Measurements from ENCODE around the gene PON1.

Gene PON1

DNA sequence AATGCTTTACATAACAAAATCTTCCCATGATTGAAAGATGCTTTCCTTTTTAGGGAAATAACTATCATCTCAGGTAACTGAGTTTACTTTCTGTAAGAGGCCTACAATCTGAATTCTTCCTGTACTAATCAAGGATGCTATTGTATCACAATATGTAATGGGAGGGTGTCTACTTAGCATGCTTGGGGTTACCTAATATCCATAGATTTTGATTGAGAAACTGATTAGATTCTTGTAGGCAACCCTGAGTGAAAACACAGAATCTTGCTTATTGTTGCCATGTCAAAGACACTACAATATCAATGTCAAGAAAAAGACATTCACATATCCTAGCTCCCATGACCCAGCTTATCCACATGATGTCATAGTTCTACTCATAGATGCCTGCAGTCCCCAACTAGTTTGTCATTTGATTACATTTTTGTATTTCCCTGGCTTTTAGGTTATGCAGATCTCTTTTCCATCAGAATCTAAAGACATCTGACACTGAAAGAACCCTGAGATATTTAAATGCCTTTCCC lies 62.4 kb downstream of the PON1 start:
- in situ Hi-C loops (cut with MboI; ENCODE audit: low sequenced_read_pairs) = no loop called here

DNA sequence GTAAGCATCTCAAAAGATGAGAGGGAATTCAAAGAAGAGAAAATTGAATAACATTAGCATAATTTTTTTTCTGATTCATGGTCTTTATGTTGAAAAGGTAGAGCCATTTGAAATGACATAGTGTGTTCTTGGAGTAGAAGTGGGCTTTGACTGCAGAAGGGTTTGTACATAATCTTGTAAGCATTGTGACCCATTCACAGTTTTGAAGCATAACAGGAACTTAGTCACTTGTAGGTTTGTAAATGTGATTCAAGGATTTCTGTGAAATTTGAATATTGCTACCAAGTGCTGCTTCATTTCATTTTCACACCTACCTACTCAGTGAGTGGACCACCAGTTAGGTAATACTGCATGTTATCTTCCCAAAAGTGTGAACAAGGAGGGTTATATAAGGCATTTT lies 68.6 kb downstream of the PON1 start:
- in situ Hi-C loops (cut with MboI; ENCODE audit: low sequenced_read_pairs) = no loop called here

DNA sequence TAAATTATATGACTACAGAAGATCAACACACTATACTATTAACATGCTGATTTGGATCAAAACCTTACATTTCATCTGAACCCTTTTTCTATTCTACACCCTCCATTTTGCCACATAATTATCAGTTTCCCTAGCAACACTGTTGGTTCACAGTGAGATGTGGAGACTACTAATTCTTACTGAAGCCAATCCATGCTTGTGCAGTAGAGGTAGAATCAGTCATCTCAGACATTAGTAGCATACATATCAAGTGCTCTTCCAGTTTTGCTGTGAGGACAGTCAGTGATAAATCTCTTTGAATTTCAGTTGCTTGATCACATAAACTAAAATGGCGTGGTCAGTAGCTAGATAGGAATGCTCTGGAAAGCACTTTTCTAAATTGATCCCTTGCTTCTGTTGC lies 70.3 kb downstream of the PON1 start:
- in situ Hi-C loops (cut with MboI; ENCODE audit: low sequenced_read_pairs) = no loop called here

DNA sequence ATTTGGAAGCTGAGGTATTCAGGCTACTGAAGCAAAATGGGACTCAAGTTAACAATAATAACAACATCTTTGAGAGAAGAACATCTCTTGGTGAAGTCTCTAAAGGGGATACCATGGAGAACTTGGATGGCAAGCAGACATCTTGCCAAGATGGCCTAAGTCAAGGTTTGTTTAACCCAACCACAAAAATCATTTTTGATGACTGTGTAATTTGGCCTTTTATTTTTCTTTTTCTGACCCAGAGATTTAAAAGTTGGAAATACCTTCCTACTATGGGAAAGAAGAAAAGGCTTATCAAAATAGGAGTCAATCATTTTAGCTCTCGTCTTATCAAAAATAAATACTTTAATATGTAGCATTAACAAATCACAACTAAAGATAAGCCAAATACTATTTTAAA lies 72.4 kb downstream of the PON1 start:
- in situ Hi-C loops (cut with MboI; ENCODE audit: low sequenced_read_pairs) = no loop called here

DNA sequence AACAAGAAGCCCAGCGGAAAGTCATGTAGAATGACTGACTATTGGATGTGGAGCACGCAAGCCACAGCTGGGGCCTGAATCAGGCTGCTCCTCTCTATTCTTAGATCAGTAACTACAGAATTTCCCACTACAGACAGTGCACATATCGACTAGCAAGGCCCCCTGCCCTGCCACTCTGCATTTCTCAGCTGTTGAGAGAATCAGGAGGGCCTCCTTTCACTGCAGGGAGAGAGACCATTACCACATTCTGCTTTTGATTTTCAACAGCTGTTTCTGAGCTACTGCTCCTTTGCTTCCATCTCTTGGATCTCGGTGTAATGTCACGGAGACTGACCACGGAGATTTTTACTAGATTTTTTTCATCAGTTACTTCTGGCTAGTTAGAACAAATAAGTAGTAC lies 73.8 kb downstream of the PON1 start:
- in situ Hi-C loops (cut with MboI; ENCODE audit: low sequenced_read_pairs) = no loop called here

Measured in HL-60/S4 treated with phorbol 12-myristate 13-acetate at 8.2 ng/mL for 4 days and 3 days (cell line).